Prostate gland (tissue), 2 donors: Measurements from ENCODE around the gene TSGA10IP. TPM values are rescaled to one million over a fixed set of nuclear protein-coding genes. Genes with fewer than 3 reads are reported as not detected.

Experiments used
- DNase-seq: peaks from one replicate; pipeline ENCODE4 v3.0.0-alpha.2; 2019; ENCODE audit warnings: low spot score
- H3K27ac ChIP-seq, 2 donors: fragments of 200-600 bp; sonication (generic); 2 replicates each; pipeline ENCODE4 v1.5.1; 2017 to 2019
- H3K27me3 ChIP-seq: fragments of 200-600 bp; sonication (generic); replicated peaks from 2 replicates; pipeline ENCODE4 v1.5.1; 2019; ENCODE audit not compliant: insufficient read depth
- H3K36me3 ChIP-seq, 2 donors: fragments of 200-600 bp; sonication (generic); 1 replicate in 1 of 2; 2 replicates in 1 of 2; pipeline versions ENCODE4 v1.5.1 to v1.8.1; 2017 to 2019
- H3K4me1 ChIP-seq: fragments of 200-600 bp; sonication (generic); replicated peaks from 2 replicates; pipeline ENCODE4 v1.5.1; 2019
- H3K4me3 ChIP-seq, 2 donors: fragments of 200-600 bp; sonication (generic); 2 replicates each; pipeline ENCODE4 v1.5.1; 2017 to 2019
- H3K9me3 ChIP-seq: fragments of 200-600 bp; sonication (generic); 2 replicates; pipeline ENCODE4 v1.5.1; 2017
- POLR2A ChIP-seq: fragments of 450-650 bp; IDR thresholded peaks from one replicate; pipeline ENCODE4 v1.6.1; 2016; ENCODE audit warnings: antibody characterized with exemption, mild to moderate bottlenecking
- POLR2AphosphoS5 ChIP-seq: sonication (generic); formaldehyde crosslinking; IDR thresholded peaks from one replicate; pipeline ENCODE4 v1.6.1; 2017; ENCODE audit warnings: antibody characterized with exemption
- WGBS: methylation state at CpG from one replicate; pipeline ENCODE4 v1.1.5; 2018; 5-methylcytosine and 5-hydroxymethylcytosine counted together
- intact Hi-C: fragments of 100-400 bp; cut with DNase I; formaldehyde crosslinking; loops from one replicate; pipeline ENCODE4 v1.14.2; 2022
- total RNA-seq, 2 donors: library from RNA; depleted of rRNA; stranded (reverse); fragments of >200 nt; gene quantifications; one replicate each; pipeline ENCODE4 v1.1.0, GENCODE V29; 2016
- TF ChIP-seq, protein P1 (sequence below), 4 experiments: fragments of 200-600 bp in 2 of 4; fragments of 450-650 bp in 2 of 4; sonication (generic) in 2 of 4; IDR thresholded peaks; 1 replicate in 3 of 4; 2 replicates in 1 of 4; pipeline ENCODE4 v1.5.1; 2016 to 2019; ENCODE audit warnings: antibody characterized with exemption in 4 of 4, mild to moderate bottlenecking in 2 of 4, moderate library complexity in 2 of 4

Gene TSGA10IP
- total RNA-seq, 2 donors from 2014 or later: 0.68 TPM; not detected in 1

DNA sequence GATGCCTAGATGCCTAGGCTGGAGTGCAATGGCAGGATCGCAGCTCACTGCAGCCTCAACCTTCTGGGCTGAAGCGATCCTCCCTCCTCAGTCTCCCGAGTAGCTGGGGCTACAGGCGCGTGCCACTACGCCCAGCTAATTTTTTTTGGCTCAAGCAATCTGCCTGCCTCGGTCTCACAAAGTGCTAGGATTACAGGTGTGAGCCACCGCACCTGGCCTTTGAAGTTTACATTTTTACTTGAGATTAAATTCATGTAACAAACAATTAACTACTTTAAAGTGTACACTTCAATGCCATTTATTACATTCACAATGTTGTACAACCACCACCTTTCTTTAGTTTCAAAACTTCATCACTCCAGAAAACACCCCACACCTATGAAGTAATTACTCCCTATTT is 41.6 kb upstream of the TSGA10IP start:
- no peaks in the 10 kb centered on the region for H3K4me1 ChIP-seq
- no peak overlapping the region for H3K27ac ChIP-seq
- no peaks in the 10 kb centered on the region for H3K36me3 ChIP-seq
- 73% methylated on average over 8 of the region's 8 CpGs for WGBS
- no peak for DNase-seq
- H3K4me3 ChIP-seq: no peak overlapping the region
- intact Hi-C loops: no loop called here
- H3K9me3 ChIP-seq: no peaks in the 10 kb centered on the region
- H3K27me3 ChIP-seq: no peaks in the 10 kb centered on the region
- TF ChIP-seq, protein P1, sequence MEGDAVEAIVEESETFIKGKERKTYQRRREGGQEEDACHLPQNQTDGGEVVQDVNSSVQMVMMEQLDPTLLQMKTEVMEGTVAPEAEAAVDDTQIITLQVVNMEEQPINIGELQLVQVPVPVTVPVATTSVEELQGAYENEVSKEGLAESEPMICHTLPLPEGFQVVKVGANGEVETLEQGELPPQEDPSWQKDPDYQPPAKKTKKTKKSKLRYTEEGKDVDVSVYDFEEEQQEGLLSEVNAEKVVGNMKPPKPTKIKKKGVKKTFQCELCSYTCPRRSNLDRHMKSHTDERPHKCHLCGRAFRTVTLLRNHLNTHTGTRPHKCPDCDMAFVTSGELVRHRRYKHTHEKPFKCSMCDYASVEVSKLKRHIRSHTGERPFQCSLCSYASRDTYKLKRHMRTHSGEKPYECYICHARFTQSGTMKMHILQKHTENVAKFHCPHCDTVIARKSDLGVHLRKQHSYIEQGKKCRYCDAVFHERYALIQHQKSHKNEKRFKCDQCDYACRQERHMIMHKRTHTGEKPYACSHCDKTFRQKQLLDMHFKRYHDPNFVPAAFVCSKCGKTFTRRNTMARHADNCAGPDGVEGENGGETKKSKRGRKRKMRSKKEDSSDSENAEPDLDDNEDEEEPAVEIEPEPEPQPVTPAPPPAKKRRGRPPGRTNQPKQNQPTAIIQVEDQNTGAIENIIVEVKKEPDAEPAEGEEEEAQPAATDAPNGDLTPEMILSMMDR (IDR thresholded peaks at IDR 0.05): no peak
- TF ChIP-seq POLR2A: no peak
- TF ChIP-seq POLR2AphosphoS5: no peak

DNA sequence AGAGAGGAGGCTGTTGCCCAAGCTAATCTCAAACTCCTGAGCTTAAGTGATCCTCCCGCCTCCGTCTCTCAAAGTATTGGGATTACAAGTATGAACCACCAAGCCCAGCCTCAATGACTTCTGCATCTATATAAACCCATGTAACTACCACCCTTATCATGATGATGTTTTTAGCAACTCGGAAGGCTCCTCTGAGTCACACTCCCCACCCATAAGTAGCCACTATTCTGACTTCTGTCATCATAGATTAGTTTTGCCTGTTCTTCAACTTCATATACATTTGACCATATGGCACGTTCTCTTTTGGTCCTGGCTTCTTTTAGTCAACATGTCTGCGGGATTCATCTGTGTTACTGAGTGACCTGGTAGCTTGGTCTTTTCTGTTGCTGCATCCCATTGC is 38.7 kb upstream of the TSGA10IP start:
- no peak for DNase-seq
- TF ChIP-seq POLR2AphosphoS5: no peak
- intact Hi-C loops: no loop called here
- no peaks in the 10 kb centered on the region for H3K36me3 ChIP-seq
- H3K9me3 ChIP-seq: no peaks in the 10 kb centered on the region
- H3K27ac ChIP-seq: no peak overlapping the region
- no peaks in the 10 kb centered on the region for H3K27me3 ChIP-seq
- H3K4me3 ChIP-seq: no peak overlapping the region
- no peaks in the 10 kb centered on the region for H3K4me1 ChIP-seq
- 90% methylated on average over 5 of the region's 5 CpGs for WGBS

DNA sequence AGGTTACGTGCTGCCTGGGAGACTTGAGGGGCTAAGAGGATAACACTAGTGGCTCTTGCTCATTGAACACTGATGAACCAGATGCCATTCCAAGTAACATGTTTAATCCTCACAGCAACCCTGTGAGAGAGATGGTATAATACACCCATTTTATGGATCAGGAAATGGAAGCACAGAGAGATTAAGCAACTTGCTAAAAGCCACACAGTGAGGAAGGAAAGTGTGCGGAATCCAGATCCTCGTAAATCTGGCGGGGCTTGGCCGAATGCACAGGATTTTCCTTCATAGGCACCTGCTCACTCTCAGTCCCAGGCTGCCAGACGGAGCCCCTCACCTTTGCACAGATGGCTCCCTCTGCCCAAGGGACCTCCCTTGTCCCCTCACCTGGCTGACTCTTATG is 37.4 kb upstream of the TSGA10IP start:
- Histone ChIP-seq H3K4me1 (no peaks in the 10 kb centered on the region), H3K36me3 (no peaks in the 10 kb centered on the region), H3K27ac (no peak overlapping the region), H3K4me3 (no peak overlapping the region), H3K27me3 (no peaks in the 10 kb centered on the region), H3K9me3 (no peaks in the 10 kb centered on the region)
- WGBS: 57% methylated on average over 6 of the region's 6 CpGs
- DNase-seq: no peak
- intact Hi-C loops: no loop called here
- TF ChIP-seq, protein P1 (IDR thresholded peaks at IDR 0.05): no peak
- TF ChIP-seq POLR2AphosphoS5 (no peak), POLR2A (no peak)

DNA sequence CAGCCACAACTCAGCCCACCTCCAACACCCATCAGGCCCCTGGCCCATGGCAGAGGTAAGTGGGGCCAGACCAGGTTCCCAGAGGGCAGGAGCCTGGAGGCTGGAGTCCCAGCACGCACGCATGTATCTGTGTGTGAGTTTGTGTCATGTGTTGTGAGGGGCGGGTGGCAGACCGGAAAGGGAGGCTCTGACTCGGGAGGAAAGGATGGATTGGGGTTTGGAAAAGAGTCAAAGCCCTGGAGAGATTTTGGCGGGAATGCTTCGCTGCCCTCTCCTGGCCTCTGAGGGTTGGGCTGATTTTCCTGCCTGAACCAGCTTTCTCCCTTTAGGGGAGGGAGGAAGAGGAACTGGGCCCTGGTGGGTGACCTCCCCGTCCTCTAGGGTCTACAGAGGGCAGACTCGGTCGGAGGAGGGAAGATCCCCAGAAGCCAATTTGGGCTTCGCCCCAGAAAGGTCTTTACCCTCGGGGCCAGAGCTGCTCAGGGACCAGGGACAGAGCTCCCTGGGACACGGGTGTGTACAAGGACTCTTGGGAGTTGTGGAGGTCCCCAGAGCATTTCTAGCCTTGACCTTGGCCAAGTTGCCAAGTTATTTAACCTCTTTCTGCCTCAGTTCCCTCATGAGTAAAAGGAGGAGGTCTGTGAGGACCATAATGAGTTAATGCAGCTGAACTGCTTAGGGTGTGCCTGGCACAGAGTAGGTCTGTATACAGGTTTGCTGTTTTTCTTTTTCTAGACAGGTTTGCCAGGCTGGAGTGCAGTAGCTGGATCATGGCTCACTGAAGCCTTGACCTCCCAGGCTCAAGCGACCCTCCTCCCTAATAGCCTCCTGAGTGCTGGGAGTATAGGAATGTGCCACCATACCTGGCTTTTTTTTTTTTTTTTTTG is 33.4 kb upstream of the TSGA10IP start:
- WGBS: 18% methylated on average over 14 of the region's 14 CpGs
- no peaks in the 10 kb centered on the region for H3K36me3 ChIP-seq
- H3K4me3 ChIP-seq: no peak overlapping the region
- DNase-seq: no peak
- no peak overlapping the region for H3K27ac ChIP-seq
- intact Hi-C loops: loop anchor here (10.0 kb wide), 1 partner anchor 353 kb away; the partner anchor contains the start of gene RAB1B
- TF ChIP-seq POLR2A: no peak
- TF ChIP-seq, protein P1 (IDR thresholded peaks at IDR 0.05): peak in 1 of 4 experiments; percentile 21
- no peak for TF ChIP-seq POLR2AphosphoS5
- no peaks in the 10 kb centered on the region for H3K9me3 ChIP-seq
- peaks cover 6% of the 10 kb centered on the region for H3K4me1 ChIP-seq
- no peaks in the 10 kb centered on the region for H3K27me3 ChIP-seq

DNA sequence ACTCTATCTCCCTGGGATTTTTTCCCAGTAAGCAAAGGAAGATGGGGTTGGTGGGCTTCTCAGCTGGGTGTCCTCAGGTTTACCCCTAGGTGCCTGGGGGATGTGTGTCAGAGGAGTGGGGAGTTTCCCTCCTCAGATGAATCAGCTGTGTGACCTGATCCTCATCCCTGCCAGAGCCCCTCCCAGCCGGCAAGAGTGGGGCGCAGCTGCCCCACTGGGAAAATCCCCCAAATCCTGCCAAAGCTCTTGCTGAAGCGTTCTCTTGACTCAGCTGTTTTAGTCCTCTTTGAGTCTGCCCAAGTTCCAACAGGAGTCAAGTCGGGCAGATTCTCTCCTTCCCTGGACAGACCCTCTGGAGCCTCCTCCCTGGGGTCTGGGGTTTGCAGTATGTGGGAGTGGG is 32.4 kb upstream of the TSGA10IP start:
- Histone ChIP-seq H3K9me3 (no peaks in the 10 kb centered on the region), H3K4me3 (no peak overlapping the region), H3K36me3 (no peaks in the 10 kb centered on the region), H3K27me3 (no peaks in the 10 kb centered on the region), H3K4me1 (peaks cover 15% of the 10 kb centered on the region), H3K27ac (no peak overlapping the region)
- DNase-seq: no peak
- intact Hi-C loops: loop anchor here (10.0 kb wide), 1 partner anchor 352 kb away; the partner anchor contains the start of gene RAB1B
- TF ChIP-seq POLR2AphosphoS5 (no peak), POLR2A (no peak)
- TF ChIP-seq, protein P1 (IDR thresholded peaks at IDR 0.05): no peak
- 43% methylated on average over 4 of the region's 4 CpGs for WGBS
